ENCODE results near the gene DFFA. TPM values are rescaled to one million over a fixed set of nuclear protein-coding genes. Genes with fewer than 3 reads are reported as not detected.

Gene DFFA
- total and polyA plus RNA-seq, 4 donors = 7.8 to 29.2 (median 18.0) TPM

DNA sequence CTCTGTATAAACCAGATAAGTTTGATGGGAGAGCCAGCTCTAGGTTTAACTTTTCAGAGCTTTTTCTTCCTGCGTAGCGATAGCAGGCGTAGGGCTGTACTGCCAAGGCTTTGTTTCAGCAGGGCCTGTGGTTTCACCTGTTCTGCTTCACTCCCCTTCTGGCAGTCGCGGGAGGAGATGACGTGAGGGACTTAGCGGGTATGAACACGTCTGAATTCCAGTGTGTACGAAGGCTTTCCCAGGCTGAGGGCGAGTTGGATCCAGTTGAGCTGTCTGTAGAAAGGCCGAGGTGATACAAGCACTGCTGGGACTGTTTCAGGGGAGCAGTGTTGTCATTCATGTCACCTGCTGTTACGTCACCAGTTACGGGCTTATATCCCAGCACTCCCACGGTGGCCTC is 23.6 kb upstream of the DFFA start:
- ATAC-seq (ENCODE audit: low FRiP score) (no peak), DNase-seq (peak in 1 of 2 donors; percentile 51)
- H3K9me3 ChIP-seq (ENCODE audit: control insufficient read depth, low read length) = no peaks in the 10 kb centered on the region
- H3K27me3 ChIP-seq (ENCODE audit: control insufficient read depth in 1 of 2, insufficient read depth in 2 of 2, low read length in 1 of 2) = no peaks in the 10 kb centered on the region
- WGBS, 2 donors = 88 to 90% methylated on average over 14 of the region's 14 CpGs
- no peak overlapping the region for H3K4me3 ChIP-seq (ENCODE audit: low read length in 2 of 2)
- H3K27ac ChIP-seq (ENCODE audit: low read depth in 1 of 2, low read length in 2 of 2) = no peak overlapping the region
- intact Hi-C loops (cut with DNase I) = loop anchor here in 1 of 2 donors (10.0 kb wide), 1 partner anchor 449 kb away; no protein-coding TSS in a partner anchor
- no peaks in the 10 kb centered on the region for H3K36me3 ChIP-seq (ENCODE audit: control insufficient read depth in 1 of 2, insufficient read depth in 2 of 2, low read length in 1 of 2)
- H3K4me1 ChIP-seq (ENCODE audit: control insufficient read depth in 1 of 2, insufficient read depth in 2 of 2, low read length in 2 of 2) = no peaks in the 10 kb centered on the region

DNA sequence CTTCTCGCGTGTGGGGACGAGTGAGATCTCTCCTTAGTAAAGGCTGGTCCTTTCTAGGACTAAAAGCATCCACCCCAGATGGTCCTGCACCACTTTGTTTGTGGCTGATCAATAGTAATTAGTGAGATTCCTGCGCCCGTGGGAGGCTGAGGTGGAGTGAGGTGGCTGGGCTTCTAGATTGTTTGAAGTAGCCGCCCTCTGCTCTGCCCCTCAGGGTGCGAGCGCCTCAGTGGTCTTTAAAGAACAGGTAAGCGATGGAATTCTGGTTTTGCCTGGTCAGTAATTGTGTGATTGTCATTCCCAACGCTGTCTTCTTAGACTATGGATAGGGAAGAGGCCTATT is 23.1 kb upstream of the DFFA start:
- Histone ChIP-seq H3K4me1 (ENCODE audit: control insufficient read depth in 1 of 2, insufficient read depth in 2 of 2, low read length in 2 of 2) (no peaks in the 10 kb centered on the region), H3K27me3 (ENCODE audit: control insufficient read depth in 1 of 2, insufficient read depth in 2 of 2, low read length in 1 of 2) (no peaks in the 10 kb centered on the region), H3K27ac (ENCODE audit: low read depth in 1 of 2, low read length in 2 of 2) (no peak overlapping the region), H3K9me3 (ENCODE audit: control insufficient read depth, low read length) (no peaks in the 10 kb centered on the region), H3K4me3 (ENCODE audit: low read length in 2 of 2) (no peak overlapping the region), H3K36me3 (ENCODE audit: control insufficient read depth in 1 of 2, insufficient read depth in 2 of 2, low read length in 1 of 2) (no peaks in the 10 kb centered on the region)
- intact Hi-C loops (cut with DNase I) = loop anchor here in 1 of 2 donors (10.0 kb wide), 1 partner anchor 449 kb away; no protein-coding TSS in a partner anchor
- DNase-seq (no peak), ATAC-seq (ENCODE audit: low FRiP score) (no peak)
- WGBS, 2 donors = 69 to 72% methylated on average over 10 of the region's 10 CpGs

DNA sequence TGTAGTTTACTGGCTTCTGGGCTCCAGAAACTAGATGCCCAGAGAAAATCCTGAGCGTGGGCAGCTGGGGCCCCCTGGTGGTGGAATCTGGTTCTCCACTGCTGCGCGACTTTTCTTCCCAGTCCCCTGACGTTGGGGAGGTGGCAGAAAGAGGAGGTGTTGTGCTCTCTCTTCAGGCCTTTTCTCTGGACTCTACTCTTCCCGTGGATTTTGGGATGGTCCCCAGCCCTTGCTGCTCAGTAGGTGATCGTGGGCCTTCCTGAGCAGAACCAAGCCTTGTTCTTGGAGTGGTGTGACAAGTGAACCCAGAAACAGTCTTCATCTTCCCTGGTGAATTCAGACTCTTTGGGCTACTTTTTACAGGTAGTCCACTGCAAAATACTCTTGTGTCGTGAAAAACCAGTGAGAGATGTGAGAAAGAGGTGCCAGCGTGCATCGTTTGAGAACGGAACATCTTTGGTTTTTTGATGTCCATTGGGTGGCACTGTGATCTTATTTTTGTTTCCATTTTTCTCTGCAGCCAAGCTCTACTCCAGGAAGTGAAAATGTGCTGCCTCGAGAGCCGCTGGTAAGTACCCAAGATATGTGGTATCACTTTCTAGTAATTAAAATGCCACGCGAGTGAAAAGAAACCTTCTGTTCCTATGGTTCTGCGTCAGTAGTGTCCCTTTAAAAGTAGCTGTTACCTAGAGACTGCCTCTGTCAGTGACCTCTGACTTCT is 22.6 kb upstream of the DFFA start:
- 1 to 3% methylated on average over 15 of the region's 15 CpGs for WGBS, 2 donors
- no peaks in the 10 kb centered on the region for H3K36me3 ChIP-seq (ENCODE audit: control insufficient read depth in 1 of 2, insufficient read depth in 2 of 2, low read length in 1 of 2)

DNA sequence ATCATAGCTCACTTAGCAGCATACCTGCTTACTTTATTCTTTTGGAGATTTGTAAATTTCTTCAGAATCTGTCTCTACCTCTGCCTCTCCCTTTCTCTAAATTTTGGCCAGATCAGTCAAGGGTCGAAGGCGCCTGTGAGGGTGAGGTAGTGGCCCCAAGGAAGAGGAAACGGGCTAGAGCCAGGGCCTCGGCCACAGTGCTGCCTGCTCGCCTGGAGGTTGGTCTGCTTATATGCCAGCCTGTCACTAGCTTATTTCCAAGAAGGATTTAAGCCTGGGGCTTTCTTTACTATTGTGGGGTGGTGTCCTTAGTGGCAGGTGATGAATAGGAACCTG is 22.1 kb upstream of the DFFA start:
- no peaks in the 10 kb centered on the region for H3K36me3 ChIP-seq (ENCODE audit: control insufficient read depth in 1 of 2, insufficient read depth in 2 of 2, low read length in 1 of 2)
- intact Hi-C loops (cut with DNase I) = loop anchor here (1.0 to 10.0 kb wide), 4 partner anchors 62 to 450 kb away; partner anchors contain the start of gene CENPS (in 2 of the 2)
- H3K4me3 ChIP-seq (ENCODE audit: low read length in 2 of 2) = no peak overlapping the region
- H3K27ac ChIP-seq (ENCODE audit: low read depth in 1 of 2, low read length in 2 of 2) = no peak overlapping the region
- peak; percentile 10 for ATAC-seq (ENCODE audit: low FRiP score)
- H3K27me3 ChIP-seq (ENCODE audit: control insufficient read depth in 1 of 2, insufficient read depth in 2 of 2, low read length in 1 of 2) = no peaks in the 10 kb centered on the region
- no peaks in the 10 kb centered on the region for H3K4me1 ChIP-seq (ENCODE audit: control insufficient read depth in 1 of 2, insufficient read depth in 2 of 2, low read length in 2 of 2)
- 80 to 85% methylated on average over 5 of the region's 5 CpGs for WGBS, 2 donors
- no peaks in the 10 kb centered on the region for H3K9me3 ChIP-seq (ENCODE audit: control insufficient read depth, low read length)
- DNase-seq = no peak

More for the DNA sequence above, 22.6 kb upstream of the DFFA start:
- Histone ChIP-seq H3K4me1 (ENCODE audit: control insufficient read depth in 1 of 2, insufficient read depth in 2 of 2, low read length in 2 of 2) (no peaks in the 10 kb centered on the region), H3K27ac (ENCODE audit: low read depth in 1 of 2, low read length in 2 of 2) (no peak overlapping the region), H3K4me3 (ENCODE audit: low read length in 2 of 2) (no peak overlapping the region), H3K9me3 (ENCODE audit: control insufficient read depth, low read length) (no peaks in the 10 kb centered on the region), H3K27me3 (ENCODE audit: control insufficient read depth in 1 of 2, insufficient read depth in 2 of 2, low read length in 1 of 2) (no peaks in the 10 kb centered on the region)
- peak; percentile 85 for ATAC-seq (ENCODE audit: low FRiP score)
- intact Hi-C loops (cut with DNase I) = loop anchor here (1.0 to 10.0 kb wide), 4 partner anchors 63 to 450 kb away; partner anchors contain the start of gene CENPS (in 2 of the 2)
- DNase-seq = peak; percentile 78 to 93

DNA sequence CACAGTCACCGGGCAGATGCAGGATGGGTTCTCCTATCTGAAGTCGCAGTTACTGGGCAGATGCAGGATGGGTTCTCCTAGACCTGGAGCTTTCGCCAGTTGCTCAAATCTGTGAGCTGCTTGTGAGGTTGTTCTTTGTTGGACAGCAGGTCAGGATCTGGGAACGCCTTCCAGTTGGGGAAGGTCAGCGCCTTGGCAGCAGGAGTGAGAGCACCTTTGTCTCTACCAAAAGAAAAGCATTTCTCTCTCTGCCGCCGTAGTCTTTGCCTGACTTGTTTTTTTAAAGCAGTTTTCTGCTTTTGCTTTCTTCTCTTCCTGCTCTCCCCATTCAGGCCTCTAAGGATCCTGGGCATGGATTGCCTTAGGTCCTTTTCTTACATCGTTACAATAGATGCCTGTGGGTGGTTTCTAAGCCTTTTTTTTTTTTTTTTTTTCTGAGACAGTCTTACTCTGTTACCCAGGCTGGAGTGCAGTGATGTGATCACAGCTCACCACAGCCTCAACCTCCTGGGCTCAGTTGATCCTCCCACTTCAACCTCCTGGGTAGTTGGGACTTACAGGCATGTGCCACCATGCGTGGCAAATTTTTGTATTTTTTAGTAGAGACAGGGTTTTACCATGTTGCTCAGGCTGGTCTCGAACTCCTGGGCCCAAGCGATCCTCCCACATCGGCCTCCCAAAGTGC is 18.1 kb upstream of the DFFA start:
- Histone ChIP-seq H3K9me3 (ENCODE audit: control insufficient read depth, low read length) (no peaks in the 10 kb centered on the region), H3K27ac (ENCODE audit: low read depth in 1 of 2, low read length in 2 of 2) (no peak overlapping the region), H3K36me3 (ENCODE audit: control insufficient read depth in 1 of 2, insufficient read depth in 2 of 2, low read length in 1 of 2) (no peaks in the 10 kb centered on the region), H3K27me3 (ENCODE audit: control insufficient read depth in 1 of 2, insufficient read depth in 2 of 2, low read length in 1 of 2) (no peaks in the 10 kb centered on the region), H3K4me1 (ENCODE audit: control insufficient read depth in 1 of 2, insufficient read depth in 2 of 2, low read length in 2 of 2) (no peaks in the 10 kb centered on the region), H3K4me3 (ENCODE audit: low read length in 2 of 2) (no peak overlapping the region)
- 82 to 85% methylated on average over 12 of the region's 12 CpGs for WGBS, 2 donors
- ATAC-seq (ENCODE audit: low FRiP score) = no peak
- intact Hi-C loops (cut with DNase I) = loop anchor here (5.0 to 10.0 kb wide), 3 partner anchors 58 to 454 kb away; partner anchors contain the start of gene CENPS (in 1 of the 2)
- DNase-seq = peak in 1 of 2 donors; percentile 15

DNA sequence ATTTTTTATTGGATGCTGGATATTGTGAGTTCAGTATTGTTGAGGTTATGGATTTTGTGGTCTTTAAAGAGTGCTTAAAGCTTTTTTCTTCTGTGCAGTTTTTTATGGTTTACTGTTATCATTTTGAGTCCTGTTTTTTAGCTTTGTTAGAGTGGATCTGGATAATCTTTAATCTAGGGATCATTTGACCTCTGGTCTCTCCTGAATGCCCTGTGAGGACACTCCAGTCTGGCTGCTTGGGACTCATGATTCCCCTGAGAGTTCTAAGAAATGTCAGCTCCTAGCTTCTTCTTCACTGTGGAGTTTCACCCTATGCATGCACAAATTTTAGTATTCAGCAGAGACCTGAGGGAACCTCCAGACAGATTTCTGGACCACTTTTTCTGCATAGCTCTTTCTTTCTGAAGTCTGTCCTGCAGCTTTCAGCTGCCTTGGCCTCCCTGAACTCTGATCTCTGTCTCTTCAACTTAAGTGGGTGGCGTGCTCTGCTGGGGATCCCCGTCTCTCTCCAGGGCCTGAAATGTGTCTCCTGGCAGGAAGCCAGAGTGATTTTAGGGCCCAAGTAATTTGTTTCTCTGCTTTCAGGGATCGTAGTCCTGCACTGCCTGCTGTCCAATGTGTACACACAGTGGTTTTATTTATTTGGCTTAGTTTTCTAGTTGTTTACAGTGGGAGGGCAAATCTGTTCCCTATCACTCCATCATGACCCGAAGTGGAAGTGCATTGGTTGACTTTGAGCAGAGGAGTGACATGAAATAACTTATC is 17.1 kb upstream of the DFFA start:
- intact Hi-C loops (cut with DNase I) = loop anchor here (5.0 to 10.0 kb wide), 3 partner anchors 57 to 455 kb away; partner anchors contain the start of gene CENPS (in 1 of the 2)
- H3K4me1 ChIP-seq (ENCODE audit: control insufficient read depth in 1 of 2, insufficient read depth in 2 of 2, low read length in 2 of 2) = no peaks in the 10 kb centered on the region
- peak in 1 of 2 donors; percentile 2 for DNase-seq
- WGBS, 2 donors = 54 to 70% methylated on average over 4 of the region's 4 CpGs
- ATAC-seq (ENCODE audit: low FRiP score) = no peak
- no peaks in the 10 kb centered on the region for H3K9me3 ChIP-seq (ENCODE audit: control insufficient read depth, low read length)
- H3K27ac ChIP-seq (ENCODE audit: low read depth in 1 of 2, low read length in 2 of 2) = no peak overlapping the region
- H3K36me3 ChIP-seq (ENCODE audit: control insufficient read depth in 1 of 2, insufficient read depth in 2 of 2, low read length in 1 of 2) = peaks cover 0 to 1% of the 10 kb centered on the region in 2 donors
- no peak overlapping the region for H3K4me3 ChIP-seq (ENCODE audit: low read length in 2 of 2)
- H3K27me3 ChIP-seq (ENCODE audit: control insufficient read depth in 1 of 2, insufficient read depth in 2 of 2, low read length in 1 of 2) = no peaks in the 10 kb centered on the region

DNA sequence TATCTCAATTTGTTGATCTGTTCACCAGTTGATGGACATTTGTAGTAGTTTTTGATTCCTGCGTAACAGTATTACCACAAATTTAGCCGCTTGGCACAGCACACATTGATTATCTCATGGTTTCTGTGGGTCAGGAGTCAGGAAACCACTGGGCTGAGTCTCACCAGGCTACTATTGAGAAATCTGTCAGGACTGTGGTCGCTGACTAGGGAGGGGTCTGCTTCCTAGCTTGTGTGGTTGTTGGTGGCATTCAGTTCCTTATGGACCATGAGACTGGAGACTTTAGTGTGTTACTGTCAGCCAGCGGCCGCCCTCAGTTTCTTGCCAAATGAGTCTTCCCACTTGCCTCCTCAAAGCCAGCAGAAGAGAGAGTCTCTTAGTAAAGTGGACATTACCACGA is 12.2 kb upstream of the DFFA start:
- H3K27ac ChIP-seq (ENCODE audit: low read depth in 1 of 2, low read length in 2 of 2) = no peak overlapping the region
- ATAC-seq (ENCODE audit: low FRiP score) = no peak
- no peaks in the 10 kb centered on the region for H3K9me3 ChIP-seq (ENCODE audit: control insufficient read depth, low read length)
- no peaks in the 10 kb centered on the region for H3K27me3 ChIP-seq (ENCODE audit: control insufficient read depth in 1 of 2, insufficient read depth in 2 of 2, low read length in 1 of 2)
- DNase-seq = peak in 1 of 2 donors; percentile 54
- no peak overlapping the region for H3K4me3 ChIP-seq (ENCODE audit: low read length in 2 of 2)
- peaks cover 0 to 1% of the 10 kb centered on the region in 2 donors for H3K36me3 ChIP-seq (ENCODE audit: control insufficient read depth in 1 of 2, insufficient read depth in 2 of 2, low read length in 1 of 2)
- no peaks in the 10 kb centered on the region for H3K4me1 ChIP-seq (ENCODE audit: control insufficient read depth in 1 of 2, insufficient read depth in 2 of 2, low read length in 2 of 2)
- WGBS, 2 donors = 92 to 94% methylated on average over 6 of the region's 6 CpGs
- intact Hi-C loops (cut with DNase I) = no loop called here

DNA sequence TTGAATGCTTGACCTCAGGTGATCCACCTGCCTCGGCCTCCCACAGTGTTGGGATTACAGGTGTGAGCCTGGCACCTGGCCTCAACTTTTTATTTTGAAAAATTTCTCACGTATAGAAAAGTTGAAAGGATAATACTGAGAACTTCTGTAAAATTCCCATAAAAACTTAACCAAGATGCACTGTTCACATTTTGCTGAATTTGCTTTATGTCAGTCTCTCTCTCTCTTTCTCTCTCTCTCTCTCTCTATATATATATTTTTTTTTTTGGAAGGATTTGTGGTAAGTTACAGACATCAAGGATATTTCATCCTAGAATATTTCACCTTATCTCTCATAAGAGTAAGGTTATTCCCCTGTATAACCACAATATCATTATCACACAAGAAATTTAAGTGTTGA is 8.3 kb upstream of the DFFA start:
- H3K27ac ChIP-seq (ENCODE audit: low read depth in 1 of 2, low read length in 2 of 2) = no peak overlapping the region
- no peak overlapping the region for H3K4me3 ChIP-seq (ENCODE audit: low read length in 2 of 2)
- H3K27me3 ChIP-seq (ENCODE audit: control insufficient read depth in 1 of 2, insufficient read depth in 2 of 2, low read length in 1 of 2) = peaks cover 0 to 1% of the 10 kb centered on the region in 2 donors
- peaks cover 0 to 1% of the 10 kb centered on the region in 2 donors for H3K36me3 ChIP-seq (ENCODE audit: control insufficient read depth in 1 of 2, insufficient read depth in 2 of 2, low read length in 1 of 2)
- peaks cover 0 to 1% of the 10 kb centered on the region in 2 donors for H3K4me1 ChIP-seq (ENCODE audit: control insufficient read depth in 1 of 2, insufficient read depth in 2 of 2, low read length in 2 of 2)
- intact Hi-C loops (cut with DNase I) = no loop called here
- no peak for ATAC-seq (ENCODE audit: low FRiP score)
- no peaks in the 10 kb centered on the region for H3K9me3 ChIP-seq (ENCODE audit: control insufficient read depth, low read length)
- no peak for DNase-seq
- whole genome bisulfite sequencing, 2 donors = 89% methylated on average over 2 of the region's 2 CpGs
